OCI-LY7 (cell line): ENCODE measurements around the gene POLRMT.

Source experiments
- CTCF ChIP-seq: fragments of 200-600 bp; sonication (generic); conservative IDR thresholded peaks from 2 replicates; pipeline ENCODE4 v1.5.1; 2014; ENCODE audit warnings: mild to moderate bottlenecking, antibody characterized with exemption, low read length, moderate library complexity, mixed read lengths
- EZH2phosphoT487 ChIP-seq: fragments of 200-600 bp; sonication (generic); IDR thresholded peaks from 2 replicates; pipeline ENCODE4 v1.6.1; 2018; ENCODE audit warnings: low read depth, borderline replicate concordance, mild to moderate bottlenecking, mixed run types, antibody characterized with exemption, low read length, moderate library complexity, mixed read lengths

- TF ChIP-seq CTCF = no peak
- TF ChIP-seq EZH2phosphoT487 = no peak
Observed at GRCh38 chr19:646779-647565, 13.6 kb upstream of the POLRMT start.
